Sigmoid colon (tissue), 7 donors: ENCODE data around the gene USP33. TPM values are rescaled to one million over a fixed set of nuclear protein-coding genes. Genes with fewer than 3 reads are reported as not detected.
A peak's percentile ranks its signal among the peaks of the same experiment; 100 is the strongest.

Experiments
- DNase-seq: peaks from one replicate; pipeline ENCODE4 v3.0.0-alpha.2; 2019
- H3K27ac ChIP-seq, 4 donors: fragments of 200-600 bp; sonication (generic); one replicate each; pipeline ENCODE4 v1.5.1; 2016 to 2019; ENCODE audit warnings: mild to moderate bottlenecking in 1 of 4
- H3K27me3 ChIP-seq, 3 donors: fragments of 200-600 bp; sonication (generic); one replicate each; pipeline ENCODE4 v1.5.1; 2019; ENCODE audit warnings: mild to moderate bottlenecking in 1 of 3
- H3K36me3 ChIP-seq, 4 donors: fragments of 200-600 bp; sonication (generic); one replicate each; pipeline ENCODE4 v1.5.1; 2016 to 2019
- H3K4me1 ChIP-seq, 4 donors: fragments of 200-600 bp; sonication (generic); one replicate each; pipeline ENCODE4 v1.5.1; 2017 to 2019
- H3K4me3 ChIP-seq, 4 donors: fragments of 200-600 bp; sonication (generic); one replicate each; pipeline ENCODE4 v1.5.1; 2017 to 2019; ENCODE audit warnings: mild to moderate bottlenecking in 2 of 4, moderate library complexity in 1 of 4
- H3K9me3 ChIP-seq, 4 donors: fragments of 200-600 bp in 3 of 4; sonication (generic) in 3 of 4; one replicate each; pipeline versions ENCODE4 v1.5.1 to v1.6.1; 2013 to 2019
- EP300 ChIP-seq, 4 donors: sonication (generic); formaldehyde crosslinking; IDR thresholded peaks; one replicate each; pipeline ENCODE4 v1.6.1; 2017; ENCODE audit warnings: antibody characterized with exemption in 4 of 4
- POLR2A ChIP-seq, 2 donors: fragments of 450-650 bp; IDR thresholded peaks; one replicate each; pipeline ENCODE4 v1.6.1; 2016; ENCODE audit warnings: antibody characterized with exemption in 2 of 2, mild to moderate bottlenecking in 2 of 2, moderate library complexity in 2 of 2
- POLR2AphosphoS5 ChIP-seq, 4 donors: sonication (generic); formaldehyde crosslinking; IDR thresholded peaks; one replicate each; pipeline ENCODE4 v1.6.1; 2017; ENCODE audit warnings: antibody characterized with exemption in 4 of 4
- WGBS, 2 donors: extraction: QIAGEN DNeasy Blood & Tissue Kit; methylation state at CpG; one replicate each; pipeline ENCODE4 v1.1.7; 2013; 5-methylcytosine and 5-hydroxymethylcytosine counted together
- intact Hi-C: fragments of 100-400 bp; cut with DNase I; formaldehyde crosslinking; loops from one replicate; pipeline ENCODE4 v1.15.1; 2023
- polyA plus RNA-seq, 3 donors: library from polyadenylated mRNA; stranded (reverse); fragments of 200-250 nt; gene quantifications; one replicate each; pipeline ENCODE4 v1.2.3, GENCODE V29; 2013
- total RNA-seq, 4 donors: library from RNA; depleted of rRNA; stranded (reverse); fragments of >200 nt; gene quantifications; one replicate each; pipeline ENCODE4 v1.1.0, GENCODE V29; 2016
- TF ChIP-seq, protein P1 (sequence below), 4 experiments: fragments of 450-650 bp in 3 of 4; fragments of 200-600 bp in 1 of 4; IDR thresholded peaks; one replicate each; pipeline ENCODE4 v1.5.1; 2016 to 2019; ENCODE audit warnings: antibody characterized with exemption in 4 of 4, mild to moderate bottlenecking in 3 of 4, moderate library complexity in 2 of 4
- donor health status: healthy with polysubstance abuse.
- donor health status: Bipolar disorder and iron deficiency.
- donor health status: healthy.

USP33 gene
- total and polyA plus RNA-seq, 7 donors, result 23.4 to 81.6 (median 47.5) TPM

DNA sequence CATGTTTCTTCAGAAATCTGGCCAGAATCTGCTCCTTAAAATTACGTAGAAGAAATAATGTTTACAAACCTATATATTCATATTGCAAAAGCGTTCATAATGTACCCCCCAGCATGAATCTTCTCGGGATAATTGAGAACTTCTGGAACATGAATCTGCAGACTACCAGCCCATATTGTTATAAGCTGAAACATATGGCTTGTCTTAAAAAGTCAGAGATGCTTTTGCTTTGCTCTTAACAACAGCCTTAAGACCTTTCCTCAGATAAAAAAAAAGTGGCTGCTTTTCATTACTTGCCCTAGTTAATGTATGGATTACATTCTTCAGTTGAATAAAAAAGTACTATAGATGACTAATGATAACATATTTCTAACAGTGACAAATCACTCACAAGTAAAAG, 62.2 kb downstream of the USP33 start:
- Histone ChIP-seq H3K4me3 (no peak overlapping the region), H3K4me1 (no peaks in the 10 kb centered on the region), H3K9me3 (no peaks in the 10 kb centered on the region), H3K36me3 (peaks cover 0 to 79% (median 12%) of the 10 kb centered on the region in 4 donors), H3K27me3 (no peaks in the 10 kb centered on the region), H3K27ac (no peak overlapping the region)
- no peak for DNase-seq
- WGBS, 2 donors, result 94 to 96% methylated on average over 3 of the region's 3 CpGs
- TF ChIP-seq POLR2A (IDR thresholded peaks at IDR 0.05), result no peak
- no peak for TF ChIP-seq POLR2AphosphoS5 (IDR thresholded peaks at IDR 0.05)
- TF ChIP-seq EP300 (IDR thresholded peaks at IDR 0.05), result no peak
- TF ChIP-seq, protein P1, sequence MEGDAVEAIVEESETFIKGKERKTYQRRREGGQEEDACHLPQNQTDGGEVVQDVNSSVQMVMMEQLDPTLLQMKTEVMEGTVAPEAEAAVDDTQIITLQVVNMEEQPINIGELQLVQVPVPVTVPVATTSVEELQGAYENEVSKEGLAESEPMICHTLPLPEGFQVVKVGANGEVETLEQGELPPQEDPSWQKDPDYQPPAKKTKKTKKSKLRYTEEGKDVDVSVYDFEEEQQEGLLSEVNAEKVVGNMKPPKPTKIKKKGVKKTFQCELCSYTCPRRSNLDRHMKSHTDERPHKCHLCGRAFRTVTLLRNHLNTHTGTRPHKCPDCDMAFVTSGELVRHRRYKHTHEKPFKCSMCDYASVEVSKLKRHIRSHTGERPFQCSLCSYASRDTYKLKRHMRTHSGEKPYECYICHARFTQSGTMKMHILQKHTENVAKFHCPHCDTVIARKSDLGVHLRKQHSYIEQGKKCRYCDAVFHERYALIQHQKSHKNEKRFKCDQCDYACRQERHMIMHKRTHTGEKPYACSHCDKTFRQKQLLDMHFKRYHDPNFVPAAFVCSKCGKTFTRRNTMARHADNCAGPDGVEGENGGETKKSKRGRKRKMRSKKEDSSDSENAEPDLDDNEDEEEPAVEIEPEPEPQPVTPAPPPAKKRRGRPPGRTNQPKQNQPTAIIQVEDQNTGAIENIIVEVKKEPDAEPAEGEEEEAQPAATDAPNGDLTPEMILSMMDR (IDR thresholded peaks at IDR 0.05), result no peak
- intact Hi-C loops, result no loop called here

DNA sequence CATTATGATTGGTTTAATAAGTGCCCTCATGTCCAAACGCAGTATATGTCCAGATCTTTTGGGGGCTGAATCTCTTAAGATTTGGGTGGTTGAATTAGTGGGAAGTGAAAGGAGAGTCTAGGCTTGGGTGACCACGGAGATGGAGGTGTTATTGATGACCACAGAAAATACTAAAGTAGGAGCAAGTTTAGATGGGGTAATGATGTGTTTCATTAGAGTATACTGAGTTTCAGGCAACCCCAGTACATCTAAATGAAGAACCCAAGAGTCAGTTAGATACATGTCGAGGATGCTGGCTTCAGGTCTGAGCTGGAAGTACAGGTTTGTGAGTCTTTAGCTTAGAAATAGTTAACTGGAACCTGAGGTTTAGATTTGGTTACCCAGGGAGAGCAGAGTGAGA, 70.7 kb downstream of the USP33 start:
- WGBS, 2 donors, result 86 to 90% methylated on average over 3 of the region's 3 CpGs
- Histone ChIP-seq H3K27ac (no peak overlapping the region), H3K4me3 (no peak overlapping the region), H3K27me3 (no peaks in the 10 kb centered on the region), H3K9me3 (no peaks in the 10 kb centered on the region), H3K4me1 (peaks cover 0 to 11% (median 8%) of the 10 kb centered on the region in 4 donors), H3K36me3 (peaks cover 0 to 35% (median 0%) of the 10 kb centered on the region in 4 donors)
- DNase-seq, result no peak
- TF ChIP-seq, protein P1 (IDR thresholded peaks at IDR 0.05), result no peak
- TF ChIP-seq EP300 (IDR thresholded peaks at IDR 0.05) (no peak), POLR2A (IDR thresholded peaks at IDR 0.05) (no peak), POLR2AphosphoS5 (IDR thresholded peaks at IDR 0.05) (no peak)
- intact Hi-C loops, result no loop called here

GRCh38 chr1:77687519-77687906, 72.1 kb downstream of the USP33 start:
- H3K27ac ChIP-seq, result no peak overlapping the region
- 49 to 63% methylated on average over 21 of the region's 21 CpGs for WGBS, 2 donors
- DNase-seq, result no peak

DNA sequence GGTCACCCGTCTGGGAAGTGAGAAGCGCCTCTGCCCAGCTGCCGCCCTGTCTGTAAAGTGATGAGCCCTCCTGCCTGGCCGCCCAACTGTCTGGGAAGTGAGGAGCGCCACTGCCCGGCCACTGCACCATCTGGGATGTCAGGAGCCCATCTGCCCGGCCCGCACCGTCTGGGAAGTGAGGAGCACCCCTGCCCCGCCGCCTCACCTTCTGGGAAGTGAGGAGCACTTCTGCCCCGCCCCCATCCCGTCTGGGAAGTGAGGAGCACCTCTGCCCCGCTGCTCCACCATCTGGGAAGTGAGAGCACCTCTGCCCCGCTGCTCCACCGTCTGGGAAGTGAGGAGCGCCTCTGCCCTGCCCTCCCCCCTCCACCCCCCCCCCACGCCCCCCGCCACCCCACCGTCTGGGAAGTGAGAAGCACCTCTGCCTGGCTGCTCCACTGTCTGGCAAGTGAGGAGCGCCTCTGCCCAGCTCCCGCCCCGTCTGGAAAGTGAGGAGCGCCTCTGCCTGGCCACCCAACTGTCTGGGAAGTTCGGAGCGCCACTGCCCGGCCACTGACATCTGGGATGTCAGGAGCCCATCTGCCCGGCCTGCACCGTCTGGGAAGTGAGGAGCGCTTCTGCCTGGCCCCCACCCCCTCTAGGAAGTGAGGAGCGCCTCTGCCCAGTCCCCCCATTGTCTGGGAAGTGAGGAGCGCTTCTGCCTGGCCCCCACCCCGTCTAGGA, 72.7 kb downstream of the USP33 start:
- H3K27ac ChIP-seq, result no peak overlapping the region
- H3K4me3 ChIP-seq, result peak overlapping the region in 3 of 4 donors; percentile 24 to 35 (median 26)
- no peak for DNase-seq
- peaks cover 0 to 16% (median 12%) of the 10 kb centered on the region in 4 donors for H3K4me1 ChIP-seq
- TF ChIP-seq, protein P1 (IDR thresholded peaks at IDR 0.05), result no peak
- TF ChIP-seq POLR2AphosphoS5 (IDR thresholded peaks at IDR 0.05), result no peak
- TF ChIP-seq POLR2A (IDR thresholded peaks at IDR 0.05), result no peak
- no peak for TF ChIP-seq EP300 (IDR thresholded peaks at IDR 0.05)
- peaks cover 0 to 15% (median 0%) of the 10 kb centered on the region in 4 donors for H3K36me3 ChIP-seq
- WGBS, 2 donors, result 87 to 91% methylated on average over 32 to 33 of the region's 33 CpGs
- intact Hi-C loops, result no loop called here
- no peaks in the 10 kb centered on the region for H3K9me3 ChIP-seq
- H3K27me3 ChIP-seq, result no peaks in the 10 kb centered on the region

More at GRCh38 chr1:77687519-77687906, 72.1 kb downstream of the USP33 start:
- H3K9me3 ChIP-seq, result no peaks in the 10 kb centered on the region
- TF ChIP-seq, protein P1 (IDR thresholded peaks at IDR 0.05), result peak in 1 of 4 experiments; percentile 31
- no peak for TF ChIP-seq POLR2AphosphoS5 (IDR thresholded peaks at IDR 0.05)
- TF ChIP-seq POLR2A (IDR thresholded peaks at IDR 0.05), result no peak
- no peak for TF ChIP-seq EP300 (IDR thresholded peaks at IDR 0.05)
- peaks cover 0 to 21% (median 0%) of the 10 kb centered on the region in 4 donors for H3K36me3 ChIP-seq
- peaks cover 0 to 15% (median 12%) of the 10 kb centered on the region in 4 donors for H3K4me1 ChIP-seq
- peak overlapping the region; percentile 2 to 35 (median 25) for H3K4me3 ChIP-seq
- intact Hi-C loops, result no loop called here
- H3K27me3 ChIP-seq, result no peaks in the 10 kb centered on the region
